ENCODE results near the gene TEX52. TPM values are rescaled to one million over a fixed set of nuclear protein-coding genes. Genes with fewer than 3 reads are reported as not detected.
A peak's percentile ranks its signal among the peaks of the same experiment; 100 is the strongest.

The TEX52 gene
- polyA plus RNA-seq, 1 donor from 2014 or later = not detected

GRCh38 chr12:2811801-2812200 lies 45.0 kb downstream of the TEX52 start:
- peak overlapping the region; percentile 71 for H3K4me2 ChIP-seq (ENCODE audit: low read length)
- no peaks in the 10 kb centered on the region for H4K20me1 ChIP-seq (ENCODE audit: insufficient read depth)
- H3K27ac ChIP-seq (ENCODE audit: low read length) = peak overlapping the region; percentile 97
- H2AFZ ChIP-seq (ENCODE audit: low read depth, low read length) = peak overlapping the region; percentile 35
- peaks cover 11% of the 10 kb centered on the region for H3K79me2 ChIP-seq (replicated peaks; ENCODE audit: insufficient read depth, low read length)
- peak overlapping the region; percentile 42 for H3K9ac ChIP-seq (ENCODE audit: low read length)
- no peaks in the 10 kb centered on the region for H3K9me2 ChIP-seq (ENCODE audit: insufficient read depth, low read length)
- peaks cover 5% of the 10 kb centered on the region for H3F3A ChIP-seq (ENCODE audit: insufficient read depth, low read length, poor library complexity, severe bottlenecking)
- peak overlapping the region; percentile 75 for H3K4me3 ChIP-seq (ENCODE audit: low read length)
- no peaks in the 10 kb centered on the region for H3K36me3 ChIP-seq (ENCODE audit: insufficient read depth, low read length)
- no peaks in the 10 kb centered on the region for H3K9me3 ChIP-seq (ENCODE audit: low read length)
- no peaks in the 10 kb centered on the region for H3K27me3 ChIP-seq (ENCODE audit: insufficient read depth, low read depth, low read length)
- TF ChIP-seq REST (IDR thresholded peaks at IDR 0.05; ENCODE audit: borderline replicate concordance) (no peak), RAD21 (conservative IDR thresholded peaks at IDR 0.05) (no peak), CTCF (IDR thresholded peaks at IDR 0.05; ENCODE audit: poor library complexity, severe bottlenecking) (no peak), EP300 (conservative IDR thresholded peaks at IDR 0.05; ENCODE audit: poor library complexity, severe bottlenecking) (no peak), EZH2 (IDR thresholded peaks at IDR 0.05; ENCODE audit: borderline replicate concordance, insufficient read depth, low read length, poor library complexity, severe bottlenecking) (no peak), MXI1 (conservative IDR thresholded peaks at IDR 0.05; ENCODE audit: poor library complexity, severe bottlenecking) (no peak), TAF1 (IDR thresholded peaks at IDR 0.05; ENCODE audit: low read depth) (no peak), SMC3 (conservative IDR thresholded peaks at IDR 0.05; ENCODE audit: poor library complexity) (no peak), POLR2AphosphoS5 (IDR thresholded peaks at IDR 0.05) (no peak)

GRCh38 chr12:2806700-2807099 lies 50.1 kb downstream of the TEX52 start:
- H4K20me1 ChIP-seq (ENCODE audit: insufficient read depth) = no peaks in the 10 kb centered on the region
- no peak overlapping the region for H3K9ac ChIP-seq (ENCODE audit: low read length)
- no peaks in the 10 kb centered on the region for H3K9me3 ChIP-seq (ENCODE audit: low read length)
- H3K79me2 ChIP-seq (replicated peaks; ENCODE audit: insufficient read depth, low read length) = peaks cover 2% of the 10 kb centered on the region
- TF ChIP-seq POLR2AphosphoS5 (IDR thresholded peaks at IDR 0.05) (no peak), RAD21 (conservative IDR thresholded peaks at IDR 0.05) (no peak), TAF1 (IDR thresholded peaks at IDR 0.05; ENCODE audit: low read depth) (no peak)
- H3F3A ChIP-seq (ENCODE audit: insufficient read depth, low read length, poor library complexity, severe bottlenecking) = no peaks in the 10 kb centered on the region
- no peak overlapping the region for H3K4me2 ChIP-seq (ENCODE audit: low read length)
- H3K27me3 ChIP-seq (ENCODE audit: insufficient read depth, low read depth, low read length) = no peaks in the 10 kb centered on the region
- H3K9me2 ChIP-seq (ENCODE audit: insufficient read depth, low read length) = no peaks in the 10 kb centered on the region
- H3K27ac ChIP-seq (ENCODE audit: low read length) = no peak overlapping the region
- H2AFZ ChIP-seq (ENCODE audit: low read depth, low read length) = no peak overlapping the region
- H3K4me3 ChIP-seq (ENCODE audit: low read length) = no peak overlapping the region
- H3K36me3 ChIP-seq (ENCODE audit: insufficient read depth, low read length) = peaks cover 2% of the 10 kb centered on the region

- Histone ChIP-seq H3K79me2 (replicated peaks; ENCODE audit: insufficient read depth, low read length) (no peaks in the 10 kb centered on the region), H3K4me3 (ENCODE audit: low read length) (no peak overlapping the region), H2AFZ (ENCODE audit: low read depth, low read length) (no peak overlapping the region), H3K27me3 (ENCODE audit: insufficient read depth, low read depth, low read length) (no peaks in the 10 kb centered on the region), H3F3A (ENCODE audit: insufficient read depth, low read length, poor library complexity, severe bottlenecking) (no peaks in the 10 kb centered on the region), H3K4me2 (ENCODE audit: low read length) (no peak overlapping the region), H3K9me3 (ENCODE audit: low read length) (no peaks in the 10 kb centered on the region), H3K9me2 (ENCODE audit: insufficient read depth, low read length) (no peaks in the 10 kb centered on the region), H3K27ac (ENCODE audit: low read length) (no peak overlapping the region), H3K9ac (ENCODE audit: low read length) (no peak overlapping the region), H4K20me1 (ENCODE audit: insufficient read depth) (no peaks in the 10 kb centered on the region), H3K36me3 (ENCODE audit: insufficient read depth, low read length) (peaks cover 6% of the 10 kb centered on the region)
- TF ChIP-seq REST (IDR thresholded peaks at IDR 0.05; ENCODE audit: borderline replicate concordance) (no peak), TAF1 (IDR thresholded peaks at IDR 0.05; ENCODE audit: low read depth) (no peak), SMC3 (conservative IDR thresholded peaks at IDR 0.05; ENCODE audit: poor library complexity) (no peak), EZH2 (IDR thresholded peaks at IDR 0.05; ENCODE audit: borderline replicate concordance, insufficient read depth, low read length, poor library complexity, severe bottlenecking) (no peak), EP300 (conservative IDR thresholded peaks at IDR 0.05; ENCODE audit: poor library complexity, severe bottlenecking) (no peak), POLR2AphosphoS5 (IDR thresholded peaks at IDR 0.05) (no peak), MXI1 (conservative IDR thresholded peaks at IDR 0.05; ENCODE audit: poor library complexity, severe bottlenecking) (no peak), RAD21 (conservative IDR thresholded peaks at IDR 0.05) (no peak)
These were observed 51.7 kb downstream of the TEX52 start for GRCh38 chr12:2805143-2805520.
